Measurements from ENCODE around the gene UFD1. TPM values are rescaled to one million over a fixed set of nuclear protein-coding genes. Genes with fewer than 3 reads are reported as not detected.
A peak's percentile ranks its signal among the peaks of the same experiment; 100 is the strongest.

The UFD1 gene
- total and polyA plus RNA-seq, 9 of the 15 experiments (the other 6 are each of a cell fraction or from before 2014, with no cell fraction given) = 238 to 645 (median 363) TPM

DNA sequence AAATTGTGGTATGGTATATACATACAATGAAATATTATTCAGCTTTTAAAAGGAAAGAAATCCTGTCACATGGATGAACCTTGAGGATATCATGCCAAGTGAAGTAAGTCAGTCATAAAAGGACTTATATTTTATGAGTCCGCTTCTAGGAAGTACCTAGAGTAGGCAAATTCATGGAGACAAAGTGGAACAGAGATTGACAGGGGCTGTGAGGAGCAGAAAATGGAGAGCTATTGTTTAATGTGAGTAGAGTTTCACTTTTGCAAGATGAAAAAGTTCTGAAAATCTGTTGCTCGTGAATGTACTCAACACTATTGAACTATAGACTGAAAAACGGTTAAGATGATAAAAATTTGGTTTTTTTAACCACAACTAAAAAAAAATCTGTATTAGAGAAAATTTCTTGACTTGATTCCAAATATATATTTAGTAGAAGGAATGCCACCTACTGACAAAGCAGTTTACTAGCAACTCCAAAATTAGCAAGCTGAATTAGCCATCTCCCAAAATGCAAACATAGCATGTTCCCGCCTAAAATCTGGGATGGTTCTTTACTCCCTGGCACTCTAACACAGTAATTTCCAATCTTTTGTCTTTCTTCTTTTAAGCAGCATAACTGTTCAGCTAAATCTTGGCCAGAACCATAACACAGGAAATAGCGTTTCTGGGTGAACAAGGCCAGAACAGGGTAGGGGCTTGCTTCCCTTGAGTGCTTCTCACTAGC lies 1.5 kb downstream of the UFD1 start (continued):
- TF ChIP-seq SMC3 (conservative IDR thresholded peaks at IDR 0.05; ENCODE audit: insufficient read depth, low read depth, low read length) (peak; percentile 31; the same call in 1 of the 2 replicates), ETV1 (tag; conservative IDR thresholded peaks at IDR 0.05; ENCODE audit: low read depth) (peak; percentile 25; the same call in 1 of the 2 replicates), CBFA2T3 (IDR thresholded peaks at IDR 0.05) (no peak), BACH1 (tag; IDR thresholded peaks at IDR 0.05) (0 out of 2 replicates have a peak, but pooled peaks have one; percentile 65), SLC30A9 (CRISPR knock-in tag; IDR thresholded peaks at IDR 0.05) (no peak), KLF10 (CRISPR knock-in tag; IDR thresholded peaks at IDR 0.05) (no peak), JUND (IDR thresholded peaks at IDR 0.05; ENCODE audit: borderline replicate concordance, low read depth, low read length) (peak; percentile 39; the same call in 1 of the 2 replicates), JUND (tag; IDR thresholded peaks at IDR 0.05; ENCODE audit: borderline replicate concordance, low read depth, low read length) (no peak), MYC (IDR thresholded peaks at IDR 0.05; ENCODE audit: low read depth, low read length) (peak; percentile 52), MYC (CRISPR knock-in tag; IDR thresholded peaks at IDR 0.05; ENCODE audit: borderline replicate concordance, low read depth) (0 out of 2 replicates have a peak, but pooled peaks have one; percentile 13), KDM2B (CRISPR knock-in tag; IDR thresholded peaks at IDR 0.05) (peak; percentile 10; the same call in 1 of the 2 replicates)
- TF ChIP-seq, protein P1, sequence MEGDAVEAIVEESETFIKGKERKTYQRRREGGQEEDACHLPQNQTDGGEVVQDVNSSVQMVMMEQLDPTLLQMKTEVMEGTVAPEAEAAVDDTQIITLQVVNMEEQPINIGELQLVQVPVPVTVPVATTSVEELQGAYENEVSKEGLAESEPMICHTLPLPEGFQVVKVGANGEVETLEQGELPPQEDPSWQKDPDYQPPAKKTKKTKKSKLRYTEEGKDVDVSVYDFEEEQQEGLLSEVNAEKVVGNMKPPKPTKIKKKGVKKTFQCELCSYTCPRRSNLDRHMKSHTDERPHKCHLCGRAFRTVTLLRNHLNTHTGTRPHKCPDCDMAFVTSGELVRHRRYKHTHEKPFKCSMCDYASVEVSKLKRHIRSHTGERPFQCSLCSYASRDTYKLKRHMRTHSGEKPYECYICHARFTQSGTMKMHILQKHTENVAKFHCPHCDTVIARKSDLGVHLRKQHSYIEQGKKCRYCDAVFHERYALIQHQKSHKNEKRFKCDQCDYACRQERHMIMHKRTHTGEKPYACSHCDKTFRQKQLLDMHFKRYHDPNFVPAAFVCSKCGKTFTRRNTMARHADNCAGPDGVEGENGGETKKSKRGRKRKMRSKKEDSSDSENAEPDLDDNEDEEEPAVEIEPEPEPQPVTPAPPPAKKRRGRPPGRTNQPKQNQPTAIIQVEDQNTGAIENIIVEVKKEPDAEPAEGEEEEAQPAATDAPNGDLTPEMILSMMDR (IDR thresholded peaks at IDR 0.05 in 2 of 3, conservative IDR thresholded peaks at IDR 0.05 in 1 of 3; ENCODE audit: insufficient read depth in 2 of 3, low read depth in 1 of 3, low read length in 3 of 3) = peak in 2 of 3 experiments; percentile 51 to 84; a peak in 3 of 6 replicates
- TF ChIP-seq, protein P2, sequence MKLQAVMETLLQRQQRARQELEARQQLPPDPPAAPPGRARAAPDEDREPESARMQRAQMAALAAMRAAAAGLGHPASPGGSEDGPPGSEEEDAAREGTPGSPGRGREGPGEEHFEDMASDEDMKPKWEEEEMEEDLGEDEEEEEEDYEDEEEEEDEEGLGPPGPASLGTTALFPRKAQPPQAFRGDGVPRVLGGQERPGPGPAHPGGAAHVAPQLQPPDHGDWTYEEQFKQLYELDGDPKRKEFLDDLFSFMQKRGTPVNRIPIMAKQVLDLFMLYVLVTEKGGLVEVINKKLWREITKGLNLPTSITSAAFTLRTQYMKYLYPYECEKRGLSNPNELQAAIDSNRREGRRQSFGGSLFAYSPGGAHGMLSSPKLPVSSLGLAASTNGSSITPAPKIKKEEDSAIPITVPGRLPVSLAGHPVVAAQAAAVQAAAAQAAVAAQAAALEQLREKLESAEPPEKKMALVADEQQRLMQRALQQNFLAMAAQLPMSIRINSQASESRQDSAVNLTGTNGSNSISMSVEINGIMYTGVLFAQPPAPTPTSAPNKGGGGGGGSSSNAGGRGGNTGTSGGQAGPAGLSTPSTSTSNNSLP (IDR thresholded peaks at IDR 0.05; ENCODE audit: borderline replicate concordance, low read depth, low read length) = peak; percentile 70; the same call in 1 of the 2 replicates
- TF ChIP-seq, protein P3, sequence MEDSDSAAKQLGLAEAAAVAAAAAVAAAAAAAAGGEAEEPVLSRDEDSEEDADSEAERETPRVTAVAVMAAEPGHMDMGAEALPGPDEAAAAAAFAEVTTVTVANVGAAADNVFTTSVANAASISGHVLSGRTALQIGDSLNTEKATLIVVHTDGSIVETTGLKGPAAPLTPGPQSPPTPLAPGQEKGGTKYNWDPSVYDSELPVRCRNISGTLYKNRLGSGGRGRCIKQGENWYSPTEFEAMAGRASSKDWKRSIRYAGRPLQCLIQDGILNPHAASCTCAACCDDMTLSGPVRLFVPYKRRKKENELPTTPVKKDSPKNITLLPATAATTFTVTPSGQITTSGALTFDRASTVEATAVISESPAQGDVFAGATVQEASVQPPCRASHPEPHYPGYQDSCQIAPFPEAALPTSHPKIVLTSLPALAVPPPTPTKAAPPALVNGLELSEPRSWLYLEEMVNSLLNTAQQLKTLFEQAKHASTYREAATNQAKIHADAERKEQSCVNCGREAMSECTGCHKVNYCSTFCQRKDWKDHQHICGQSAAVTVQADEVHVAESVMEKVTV (CRISPR knock-in tag; IDR thresholded peaks at IDR 0.05) = peak; percentile 74; the same call in 1 of the 2 replicates
- TF ChIP-seq, protein P4, sequence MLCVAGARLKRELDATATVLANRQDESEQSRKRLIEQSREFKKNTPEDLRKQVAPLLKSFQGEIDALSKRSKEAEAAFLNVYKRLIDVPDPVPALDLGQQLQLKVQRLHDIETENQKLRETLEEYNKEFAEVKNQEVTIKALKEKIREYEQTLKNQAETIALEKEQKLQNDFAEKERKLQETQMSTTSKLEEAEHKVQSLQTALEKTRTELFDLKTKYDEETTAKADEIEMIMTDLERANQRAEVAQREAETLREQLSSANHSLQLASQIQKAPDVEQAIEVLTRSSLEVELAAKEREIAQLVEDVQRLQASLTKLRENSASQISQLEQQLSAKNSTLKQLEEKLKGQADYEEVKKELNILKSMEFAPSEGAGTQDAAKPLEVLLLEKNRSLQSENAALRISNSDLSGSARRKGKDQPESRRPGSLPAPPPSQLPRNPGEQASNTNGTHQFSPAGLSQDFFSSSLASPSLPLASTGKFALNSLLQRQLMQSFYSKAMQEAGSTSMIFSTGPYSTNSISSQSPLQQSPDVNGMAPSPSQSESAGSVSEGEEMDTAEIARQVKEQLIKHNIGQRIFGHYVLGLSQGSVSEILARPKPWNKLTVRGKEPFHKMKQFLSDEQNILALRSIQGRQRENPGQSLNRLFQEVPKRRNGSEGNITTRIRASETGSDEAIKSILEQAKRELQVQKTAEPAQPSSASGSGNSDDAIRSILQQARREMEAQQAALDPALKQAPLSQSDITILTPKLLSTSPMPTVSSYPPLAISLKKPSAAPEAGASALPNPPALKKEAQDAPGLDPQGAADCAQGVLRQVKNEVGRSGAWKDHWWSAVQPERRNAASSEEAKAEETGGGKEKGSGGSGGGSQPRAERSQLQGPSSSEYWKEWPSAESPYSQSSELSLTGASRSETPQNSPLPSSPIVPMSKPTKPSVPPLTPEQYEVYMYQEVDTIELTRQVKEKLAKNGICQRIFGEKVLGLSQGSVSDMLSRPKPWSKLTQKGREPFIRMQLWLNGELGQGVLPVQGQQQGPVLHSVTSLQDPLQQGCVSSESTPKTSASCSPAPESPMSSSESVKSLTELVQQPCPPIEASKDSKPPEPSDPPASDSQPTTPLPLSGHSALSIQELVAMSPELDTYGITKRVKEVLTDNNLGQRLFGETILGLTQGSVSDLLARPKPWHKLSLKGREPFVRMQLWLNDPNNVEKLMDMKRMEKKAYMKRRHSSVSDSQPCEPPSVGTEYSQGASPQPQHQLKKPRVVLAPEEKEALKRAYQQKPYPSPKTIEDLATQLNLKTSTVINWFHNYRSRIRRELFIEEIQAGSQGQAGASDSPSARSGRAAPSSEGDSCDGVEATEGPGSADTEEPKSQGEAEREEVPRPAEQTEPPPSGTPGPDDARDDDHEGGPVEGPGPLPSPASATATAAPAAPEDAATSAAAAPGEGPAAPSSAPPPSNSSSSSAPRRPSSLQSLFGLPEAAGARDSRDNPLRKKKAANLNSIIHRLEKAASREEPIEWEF (CRISPR knock-in tag; IDR thresholded peaks at IDR 0.05) = no peak
